ENCODE measurements around the gene FAM209A.

DNA sequence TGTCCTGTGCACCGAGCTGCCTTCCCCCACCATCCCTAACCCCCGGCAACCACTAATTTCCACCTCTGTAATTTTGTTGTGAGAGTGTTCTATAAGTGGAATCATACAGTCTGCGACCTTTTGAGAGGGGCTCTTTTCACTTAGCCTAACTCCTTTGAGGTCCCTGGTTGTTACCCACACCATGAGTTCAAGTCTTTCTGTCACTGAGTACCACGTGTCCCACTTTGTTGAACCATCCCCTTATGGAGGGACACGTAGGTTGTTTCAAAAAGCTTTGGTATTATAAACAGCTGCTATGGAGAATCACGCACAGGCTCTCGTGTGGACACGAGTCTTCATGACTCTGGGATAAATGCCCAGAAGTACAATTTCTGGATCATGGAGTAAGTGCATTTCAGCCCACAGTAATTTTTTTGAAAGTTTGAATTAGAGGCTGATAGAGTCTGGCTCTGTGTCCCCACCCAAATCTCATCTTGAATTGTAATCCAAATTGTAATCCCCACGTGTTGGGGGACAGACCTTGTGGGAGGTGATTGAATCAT, 18.0 kb downstream of the FAM209A start:
- TF ChIP-seq, protein P1, sequence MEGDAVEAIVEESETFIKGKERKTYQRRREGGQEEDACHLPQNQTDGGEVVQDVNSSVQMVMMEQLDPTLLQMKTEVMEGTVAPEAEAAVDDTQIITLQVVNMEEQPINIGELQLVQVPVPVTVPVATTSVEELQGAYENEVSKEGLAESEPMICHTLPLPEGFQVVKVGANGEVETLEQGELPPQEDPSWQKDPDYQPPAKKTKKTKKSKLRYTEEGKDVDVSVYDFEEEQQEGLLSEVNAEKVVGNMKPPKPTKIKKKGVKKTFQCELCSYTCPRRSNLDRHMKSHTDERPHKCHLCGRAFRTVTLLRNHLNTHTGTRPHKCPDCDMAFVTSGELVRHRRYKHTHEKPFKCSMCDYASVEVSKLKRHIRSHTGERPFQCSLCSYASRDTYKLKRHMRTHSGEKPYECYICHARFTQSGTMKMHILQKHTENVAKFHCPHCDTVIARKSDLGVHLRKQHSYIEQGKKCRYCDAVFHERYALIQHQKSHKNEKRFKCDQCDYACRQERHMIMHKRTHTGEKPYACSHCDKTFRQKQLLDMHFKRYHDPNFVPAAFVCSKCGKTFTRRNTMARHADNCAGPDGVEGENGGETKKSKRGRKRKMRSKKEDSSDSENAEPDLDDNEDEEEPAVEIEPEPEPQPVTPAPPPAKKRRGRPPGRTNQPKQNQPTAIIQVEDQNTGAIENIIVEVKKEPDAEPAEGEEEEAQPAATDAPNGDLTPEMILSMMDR (IDR thresholded peaks at IDR 0.05) = no peak
- TF ChIP-seq POLR2A (IDR thresholded peaks at IDR 0.05) = no peak

All from breast epithelium (tissue), 3 donors.